Lower leg skin (tissue), 4 donors: ENCODE data around the gene CHD8. TPM values are rescaled to one million over a fixed set of nuclear protein-coding genes. Genes with fewer than 3 reads are reported as not detected.

Experiments used
- DNase-seq, 2 donors: peaks; one replicate each; pipeline ENCODE4 v3.0.0-alpha.2; 2019; ENCODE audit warnings: low spot score in 2 of 2
- H3K4me3 ChIP-seq: fragments of 200-600 bp; sonication (generic); 2 replicates; pipeline ENCODE4 v1.5.1; 2017; ENCODE audit warnings: mild to moderate bottlenecking, low read depth; ENCODE audit not compliant: poor library complexity, severe bottlenecking
- CTCF ChIP-seq, 3 donors: fragments of 450-650 bp; IDR thresholded peaks; one replicate each; pipeline ENCODE4 v1.5.1; 2016; ENCODE audit warnings: antibody characterized with exemption in 3 of 3, mild to moderate bottlenecking in 3 of 3, moderate library complexity in 2 of 3
- POLR2A ChIP-seq, 2 donors: fragments of 450-650 bp; IDR thresholded peaks; one replicate each; pipeline ENCODE4 v1.6.1; 2016 to 2017; ENCODE audit warnings: antibody characterized with exemption in 2 of 2, mild to moderate bottlenecking in 1 of 2, moderate library complexity in 1 of 2
- WGBS, 2 donors: methylation state at CpG; one replicate each; pipeline ENCODE4 v1.1.5; 2018; 5-methylcytosine and 5-hydroxymethylcytosine counted together
- intact Hi-C: fragments of 100-400 bp; cut with DNase I; formaldehyde crosslinking; loops from one replicate; pipeline ENCODE4 v1.15.0; 2023; ENCODE audit warnings: low total_unique reads
- total RNA-seq, 4 donors: library from RNA; depleted of rRNA; stranded (reverse); fragments of >200 nt; gene quantifications; one replicate each; pipeline ENCODE4 v1.1.0, GENCODE V29; 2016

Gene CHD8
- total RNA-seq, 4 donors from 2014 or later = 78.4 to 98.6 (median 97.0) TPM

DNA sequence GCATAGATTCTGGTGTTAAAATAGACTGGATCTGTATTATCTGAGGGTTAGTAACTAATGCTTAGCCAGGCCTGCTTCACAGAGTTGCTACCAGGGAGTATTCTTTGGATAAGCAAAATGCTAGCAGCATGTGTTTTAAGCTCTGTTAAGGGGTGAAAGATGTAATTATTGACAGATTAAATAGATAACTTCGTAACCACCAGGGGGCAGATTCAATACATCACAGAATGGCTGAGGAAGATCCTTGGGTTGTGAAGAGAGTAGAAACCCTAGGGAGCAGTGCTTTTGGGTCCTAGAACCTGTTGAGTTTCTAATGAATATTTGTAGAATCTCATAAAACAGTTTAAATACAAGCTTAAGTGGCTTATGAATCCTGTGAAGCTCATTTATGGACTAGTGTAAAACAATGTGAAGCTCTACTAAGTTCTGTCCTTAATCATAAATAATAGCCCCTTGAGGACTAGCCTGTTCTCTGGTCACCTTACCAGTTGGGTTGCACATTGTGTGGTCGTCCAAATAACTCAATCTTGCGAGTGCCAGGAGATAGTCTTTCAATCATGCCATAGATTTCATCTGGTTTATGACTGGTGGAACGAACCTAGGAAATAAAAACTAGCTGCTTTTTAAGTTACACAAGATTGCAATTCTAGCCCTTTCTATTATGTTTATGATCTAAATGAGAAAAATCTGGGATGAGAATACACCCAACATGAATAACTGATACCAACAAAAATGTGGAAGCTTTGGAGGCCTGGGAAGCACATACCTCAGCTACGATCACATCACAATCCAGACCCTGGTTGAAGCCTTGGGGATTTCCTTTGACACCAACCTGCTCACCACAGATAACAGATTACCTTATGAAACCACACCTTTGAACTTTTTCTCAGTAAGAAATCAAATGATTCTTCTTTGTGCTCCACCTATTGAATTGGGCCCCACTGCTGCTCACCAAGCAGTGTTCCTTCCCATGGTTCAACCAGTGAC, 42.9 kb upstream of the CHD8 start:
- no peak overlapping the region for H3K4me3 ChIP-seq
- TF ChIP-seq POLR2A (IDR thresholded peaks at IDR 0.05) (no peak), CTCF (IDR thresholded peaks at IDR 0.05) (no peak)
- 53 to 57% methylated on average over 5 of the region's 5 CpGs for WGBS, 2 donors
- intact Hi-C loops = no loop called here
- no peak for DNase-seq

GRCh38 chr14:21496453-21496852, 40.5 kb upstream of the CHD8 start:
- 81 to 86% methylated on average over 2 of the region's 2 CpGs for WGBS, 2 donors
- intact Hi-C loops = no loop called here
- TF ChIP-seq POLR2A (IDR thresholded peaks at IDR 0.05) = no peak
- TF ChIP-seq CTCF (IDR thresholded peaks at IDR 0.05) = no peak
- H3K4me3 ChIP-seq = no peak overlapping the region
- no peak for DNase-seq

DNA sequence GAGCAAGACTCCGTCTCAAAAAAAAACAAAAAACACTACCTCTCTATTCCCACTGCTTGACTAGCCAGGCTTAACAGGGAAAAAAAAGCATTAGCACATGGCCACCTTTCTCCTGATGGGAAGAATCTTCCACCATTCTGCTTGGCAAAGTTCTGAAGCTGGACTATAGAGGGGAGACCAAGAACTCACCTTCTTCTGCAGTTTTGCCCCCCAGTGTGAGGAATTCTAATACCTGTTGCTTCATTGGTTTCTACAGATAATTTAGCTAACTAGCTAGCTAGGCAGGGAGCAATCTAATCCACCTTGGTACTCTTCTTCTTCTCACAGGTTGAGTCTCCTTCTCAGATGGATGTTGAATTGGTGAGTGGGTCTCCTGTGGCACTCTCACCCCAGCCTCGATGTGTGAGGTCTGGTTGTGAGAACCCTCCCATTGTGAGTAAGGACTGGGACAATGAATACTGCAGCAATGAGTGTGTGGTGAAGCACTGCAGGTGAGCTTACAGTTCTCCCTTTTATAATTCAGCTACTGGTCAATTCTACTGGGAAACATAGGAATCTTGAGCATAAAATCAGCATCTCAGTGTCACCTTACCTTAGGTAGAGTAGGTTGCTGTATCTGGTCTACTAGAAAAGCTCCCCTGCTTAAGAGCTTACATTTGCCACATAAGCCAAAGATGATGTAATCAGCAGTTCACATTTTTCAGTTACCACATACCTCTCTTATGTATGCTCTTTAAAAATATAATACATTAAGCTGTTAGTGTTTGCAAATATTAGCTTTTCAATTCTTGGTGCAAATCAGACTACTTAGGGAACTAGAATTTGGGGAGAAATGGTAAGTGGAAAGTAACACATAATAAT, 39.2 kb upstream of the CHD8 start:
- no peak overlapping the region for H3K4me3 ChIP-seq
- no peak for DNase-seq
- intact Hi-C loops = no loop called here
- WGBS, 2 donors = 44 to 88% methylated on average over 2 of the region's 2 CpGs
- TF ChIP-seq POLR2A (IDR thresholded peaks at IDR 0.05) (no peak), CTCF (IDR thresholded peaks at IDR 0.05) (no peak)

DNA sequence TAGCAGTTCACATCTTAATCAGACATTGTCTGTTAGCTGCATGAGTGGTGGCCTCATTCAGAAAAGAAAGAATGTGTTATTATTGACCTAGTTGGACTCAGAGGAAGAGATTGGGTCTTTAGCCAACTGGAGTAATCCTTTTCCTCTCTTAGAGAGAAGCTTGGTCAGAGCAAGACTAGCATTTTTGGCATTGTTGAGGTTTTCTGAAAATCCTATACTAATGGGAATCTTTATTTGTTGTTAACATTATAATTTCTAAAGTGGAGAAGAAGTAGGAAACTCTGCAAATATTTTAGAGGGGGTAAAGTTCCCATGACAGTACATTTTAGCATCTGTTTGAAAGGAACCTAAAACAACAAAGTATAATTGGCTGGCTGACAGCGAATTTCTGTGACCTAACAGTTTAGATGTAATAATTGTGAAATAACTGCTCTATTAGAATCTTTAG, 30.7 kb upstream of the CHD8 start:
- intact Hi-C loops = no loop called here
- DNase-seq = no peak

More for the DNA sequence above, 30.7 kb upstream of the CHD8 start:
- H3K4me3 ChIP-seq = no peak overlapping the region
- WGBS, 2 donors = 85 to 89% methylated on average over 1 of the region's 1 CpG
- TF ChIP-seq CTCF (IDR thresholded peaks at IDR 0.05) (no peak), POLR2A (IDR thresholded peaks at IDR 0.05) (no peak)
